Endothelial cell of umbilical vein (primary cell): Measurements from ENCODE around the gene OPA1. TPM values are rescaled to one million over a fixed set of nuclear protein-coding genes. Genes with fewer than 3 reads are reported as not detected.

Source experiments
- BruUV-seq: library from RNA; stranded (reverse); fragments of 400-500 nt; replicated peaks from 2 replicates; lab custom pipeline; 2021; lab: Mats Ljungman, UMichigan
- CTCF ChIA-PET: fragments of 300-600, 350-600 bp; sonication (Branson Sonifier 250); formaldehyde crosslinking; loops from one replicate; lab custom pipeline; 2021; ENCODE audit warnings: antibody characterized with exemption, inconsistent platforms; lab: Charles Lee
- POLR2A ChIA-PET: fragments of 300-600, 350-600 bp; sonication (Branson Sonifier 250); formaldehyde crosslinking; loops from one replicate; lab custom pipeline; 2021; ENCODE audit warnings: antibody characterized with exemption, inconsistent platforms; lab: Charles Lee
- DNase-seq: peaks from one replicate; pipeline ENCODE4 v3.0.0-alpha.2; 2011; ENCODE audit warnings: low read depth, low spot score
- FAIRE-seq: peaks from 2 replicates; lab custom pipeline; 2011; peaks lifted over from hg19 to GRCh38; lab: Jason Lieb, UNC
- H2AFZ ChIP-seq: 2 replicates; pipeline ENCODE4 v1.6.0; 2012; ENCODE audit warnings: low read depth, low read length, control low read depth, inconsistent platforms
- H3K27ac ChIP-seq: 2 replicates; pipeline ENCODE4 v1.5.1; 2011; ENCODE audit warnings: low read depth, mild to moderate bottlenecking, control low read depth, low read length, moderate library complexity; ENCODE audit not compliant: insufficient read depth
- H3K27me3 ChIP-seq, 2 experiments: 2 replicates each; pipeline versions ENCODE4 v1.6.0 to v1.6.1; 2011; ENCODE audit warnings: low read length in 2 of 2, mixed read lengths in 1 of 2; ENCODE audit not compliant: control insufficient read depth in 2 of 2, insufficient read depth in 2 of 2
- H3K36me3 ChIP-seq, 2 experiments: 2 replicates in 1 of 2; 3 replicates in 1 of 2; pipeline ENCODE4 v1.5.1; 2011; ENCODE audit warnings: low read length in 2 of 2, mild to moderate bottlenecking in 1 of 2, moderate library complexity in 1 of 2; ENCODE audit not compliant: control insufficient read depth in 2 of 2, insufficient read depth in 2 of 2; ENCODE audit errors: extremely low read depth in 1 of 2
- H3K4me1 ChIP-seq: 3 replicates; pipeline ENCODE4 v1.5.1; 2011; ENCODE audit warnings: mild to moderate bottlenecking, low read length; ENCODE audit not compliant: control insufficient read depth, insufficient read depth; ENCODE audit errors: extremely low read depth
- H3K4me2 ChIP-seq: 2 replicates; pipeline ENCODE4 v1.6.1; 2011; ENCODE audit warnings: low read length, control low read depth, mixed read lengths; ENCODE audit not compliant: insufficient read depth
- H3K4me3 ChIP-seq, 3 experiments: fragments of 200-600 bp in 1 of 3; sonication (generic), shearing (Covaris generic) in 1 of 3; replicated peaks in 1 of 3; 2 replicates each; pipeline ENCODE4 v1.5.1; 2011 to 2016; ENCODE audit warnings: control low read depth in 3 of 3, low read length in 3 of 3, mild to moderate bottlenecking in 2 of 3, inconsistent platforms in 1 of 3, low read depth in 1 of 3, moderate library complexity in 1 of 3; ENCODE audit not compliant: insufficient read depth in 1 of 3
- H3K79me2 ChIP-seq: 2 replicates; pipeline ENCODE4 v1.6.0; 2012; ENCODE audit warnings: low read length, inconsistent platforms; ENCODE audit not compliant: control insufficient read depth, insufficient read depth
- H3K9ac ChIP-seq: replicated peaks from 2 replicates; pipeline ENCODE3; 2011; ENCODE audit warnings: low read length, control low read depth; ENCODE audit not compliant: insufficient read depth; ENCODE audit errors: extremely low read depth
- H3K9me1 ChIP-seq: replicated peaks from 3 replicates; pipeline ENCODE4 v1.6.0; 2011; ENCODE audit warnings: mild to moderate bottlenecking, low read length; ENCODE audit not compliant: control insufficient read depth, insufficient read depth; ENCODE audit errors: extremely low read depth
- H3K9me3 ChIP-seq: replicated peaks from 2 replicates; pipeline ENCODE4 v1.5.1; 2012; ENCODE audit warnings: low read length, inconsistent platforms; ENCODE audit not compliant: control insufficient read depth, insufficient read depth
- H4K20me1 ChIP-seq: replicated peaks from 2 replicates; pipeline ENCODE3; 2011; ENCODE audit warnings: mild to moderate bottlenecking, low read length; ENCODE audit not compliant: control insufficient read depth, insufficient read depth; ENCODE audit errors: extremely low read depth
- EZH2 ChIP-seq: IDR thresholded peaks from 2 replicates; pipeline ENCODE4 v1.6.1; 2012; ENCODE audit warnings: borderline replicate concordance, low read depth, mild to moderate bottlenecking, moderate library complexity, low read length, inconsistent platforms; ENCODE audit not compliant: severe bottlenecking
- FOS ChIP-seq: IDR thresholded peaks from 2 replicates; pipeline ENCODE4 v1.6.1; 2011; ENCODE audit warnings: mild to moderate bottlenecking, low read length, moderate library complexity, borderline replicate concordance; ENCODE audit not compliant: insufficient read depth
- GATA2 ChIP-seq: IDR thresholded peaks from 2 replicates; pipeline ENCODE4 v1.7.0; 2011; ENCODE audit warnings: low read depth, mild to moderate bottlenecking, moderate library complexity, mixed read lengths, low read length; ENCODE audit not compliant: insufficient read length, insufficient read depth
- JUN ChIP-seq: IDR thresholded peaks from 2 replicates; pipeline ENCODE4 v1.6.1; 2011; ENCODE audit warnings: borderline replicate concordance, low read depth; ENCODE audit not compliant: insufficient read length, insufficient read depth
- MYC ChIP-seq: IDR thresholded peaks from one replicate; pipeline ENCODE4 v1.6.1; 2011; ENCODE audit warnings: mild to moderate bottlenecking, low read depth, low read length
- POLR2A ChIP-seq: IDR thresholded peaks from 2 replicates; pipeline ENCODE4 v1.6.1; 2012; ENCODE audit warnings: low read depth, mild to moderate bottlenecking, control low read depth, low read length
- POLR2AphosphoS5 ChIP-seq: IDR thresholded peaks from 2 replicates; pipeline ENCODE4 v1.6.1; 2012; ENCODE audit warnings: low read depth, mild to moderate bottlenecking, control low read depth, low read length, moderate library complexity; ENCODE audit not compliant: insufficient read depth
- dilution Hi-C: fragments of 300-500 bp; cut with MboI; formaldehyde crosslinking; loops from one replicate; pipeline ENCODE4 v1.15.0; 2019; ENCODE audit warnings: low sequenced_read_pairs; ENCODE audit not compliant: extremely low pct_ligation_motif_present
- intact Hi-C: fragments of 100-400 bp; cut with micrococcal nuclease; formaldehyde crosslinking; loops from one replicate; pipeline ENCODE4 v1.10.0; 2022
- polyA plus RNA-seq, 4 experiments: library from polyadenylated mRNA; depleted of rRNA in 3 of 4; stranded (reverse) in 3 of 4; unstranded in 1 of 4; fragments of >200 nt; gene quantifications; 2 replicates each; pipeline versions ENCODE4 v1.2.1 to v1.2.3, GENCODE V29; 2011 to 2012; ENCODE audit warnings: missing spikeins in 1 of 4
- total RNA-seq: library from RNA; stranded (reverse); gene quantifications from 2 replicates; pipeline ENCODE4 v1.2.3, GENCODE V29; 2021
- TF ChIP-seq, protein P1 (sequence below): IDR thresholded peaks from 2 replicates; pipeline ENCODE4 v1.6.1; 2011; ENCODE audit not compliant: insufficient read depth, insufficient read length
- TF ChIP-seq, protein P2 (sequence below), 2 donors: IDR thresholded peaks; 1 replicate in 1 of 2; 2 replicates in 1 of 2; pipeline ENCODE4 v1.5.1; 2011; ENCODE audit warnings: low read length in 2 of 2, mild to moderate bottlenecking in 2 of 2, moderate library complexity in 2 of 2, control low read depth in 1 of 2, inconsistent platforms in 1 of 2, low read depth in 1 of 2; ENCODE audit not compliant: insufficient read depth in 1 of 2; ENCODE audit errors: extremely low read depth in 1 of 2

Gene OPA1
- total and polyA plus RNA-seq, 2 donors (not counting 3 experiments of a cell fraction or from before 2014, with no cell fraction given), result 10.0 to 62.0 TPM

- FAIRE-seq, result no peak
- no peaks in the 10 kb centered on the region for H3K27me3 ChIP-seq
- ChIA-PET CTCF (interaction anchor here (1.1 kb wide), 1 partner anchor 14 kb away, joined by 3 read pairs; no protein-coding TSS in a partner anchor), POLR2A (no interaction called here)
- no peaks in the 10 kb centered on the region for H3K4me1 ChIP-seq
- H2AFZ ChIP-seq, result no peak overlapping the region
- no TSS peak for BruUV-seq
- no peaks in the 10 kb centered on the region for H3K36me3 ChIP-seq
- H3K4me2 ChIP-seq, result no peak overlapping the region
- H3K9ac ChIP-seq, result no peak overlapping the region
- H4K20me1 ChIP-seq, result no peaks in the 10 kb centered on the region
- H3K9me3 ChIP-seq, result no peaks in the 10 kb centered on the region
- no peak for DNase-seq
- H3K27ac ChIP-seq, result no peak overlapping the region
- H3K4me3 ChIP-seq, result no peak overlapping the region
- dilution Hi-C loops, result no loop called here
- H3K9me1 ChIP-seq, result no peaks in the 10 kb centered on the region
- intact Hi-C loops, result no loop called here
- TF ChIP-seq, protein P1, sequence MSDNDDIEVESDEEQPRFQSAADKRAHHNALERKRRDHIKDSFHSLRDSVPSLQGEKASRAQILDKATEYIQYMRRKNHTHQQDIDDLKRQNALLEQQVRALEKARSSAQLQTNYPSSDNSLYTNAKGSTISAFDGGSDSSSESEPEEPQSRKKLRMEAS, result no peak
- no peak for TF ChIP-seq FOS
- no peak for TF ChIP-seq POLR2A
- TF ChIP-seq GATA2, result no peak
- TF ChIP-seq POLR2AphosphoS5, result no peak
- TF ChIP-seq MYC, result no peak
- TF ChIP-seq JUN, result no peak
- no peak for TF ChIP-seq EZH2
- TF ChIP-seq, protein P2, sequence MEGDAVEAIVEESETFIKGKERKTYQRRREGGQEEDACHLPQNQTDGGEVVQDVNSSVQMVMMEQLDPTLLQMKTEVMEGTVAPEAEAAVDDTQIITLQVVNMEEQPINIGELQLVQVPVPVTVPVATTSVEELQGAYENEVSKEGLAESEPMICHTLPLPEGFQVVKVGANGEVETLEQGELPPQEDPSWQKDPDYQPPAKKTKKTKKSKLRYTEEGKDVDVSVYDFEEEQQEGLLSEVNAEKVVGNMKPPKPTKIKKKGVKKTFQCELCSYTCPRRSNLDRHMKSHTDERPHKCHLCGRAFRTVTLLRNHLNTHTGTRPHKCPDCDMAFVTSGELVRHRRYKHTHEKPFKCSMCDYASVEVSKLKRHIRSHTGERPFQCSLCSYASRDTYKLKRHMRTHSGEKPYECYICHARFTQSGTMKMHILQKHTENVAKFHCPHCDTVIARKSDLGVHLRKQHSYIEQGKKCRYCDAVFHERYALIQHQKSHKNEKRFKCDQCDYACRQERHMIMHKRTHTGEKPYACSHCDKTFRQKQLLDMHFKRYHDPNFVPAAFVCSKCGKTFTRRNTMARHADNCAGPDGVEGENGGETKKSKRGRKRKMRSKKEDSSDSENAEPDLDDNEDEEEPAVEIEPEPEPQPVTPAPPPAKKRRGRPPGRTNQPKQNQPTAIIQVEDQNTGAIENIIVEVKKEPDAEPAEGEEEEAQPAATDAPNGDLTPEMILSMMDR (IDR thresholded peaks at IDR 0.05; ENCODE audit: extremely low read depth in 1 of 2, insufficient read depth in 1 of 2, low read depth in 1 of 2, low read length in 2 of 2), result no peak
- no peaks in the 10 kb centered on the region for H3K79me2 ChIP-seq
Measured at GRCh38 chr3:193711964-193712598, 119.1 kb downstream of the OPA1 start.
